Lower lobe of right lung (tissue), 2 donors: ENCODE results near the gene OVCA2. TPM values are rescaled to one million over a fixed set of nuclear protein-coding genes. Genes with fewer than 3 reads are reported as not detected.

Experiments used
- ATAC-seq, 2 donors: fragments of 200-7000 bp; cut with Tn5 transposase; one replicate each; pipeline ENCODE4 v1.9.1; 2020 to 2022; ENCODE audit warnings: mild to moderate bottlenecking in 2 of 2, moderate library complexity in 2 of 2
- DNase-seq: peaks from one replicate; pipeline ENCODE4 v3.0.0-alpha.2; 2020
- H3K27ac ChIP-seq: fragments of 200-600 bp; one replicate; pipeline ENCODE4 v1.8.0; 2022
- H3K27me3 ChIP-seq: fragments of 200-600 bp; one replicate; pipeline ENCODE4 v1.8.0; 2022; ENCODE audit warnings: low read depth
- H3K36me3 ChIP-seq: fragments of 200-600 bp; one replicate; pipeline ENCODE4 v1.8.0; 2022; ENCODE audit warnings: mild to moderate bottlenecking
- H3K4me1 ChIP-seq: fragments of 200-600 bp; one replicate; pipeline ENCODE4 v1.8.0; 2022
- H3K4me3 ChIP-seq: fragments of 200-600 bp; one replicate; pipeline ENCODE4 v1.8.0; 2022; ENCODE audit warnings: mild to moderate bottlenecking
- H3K9me3 ChIP-seq: fragments of 200-600 bp; one replicate; pipeline ENCODE4 v1.8.0; 2022
- intact Hi-C: fragments of 100-400 bp; cut with DNase I; formaldehyde crosslinking; loops from one replicate; pipeline ENCODE4 v1.11.0; 2022
- total RNA-seq: library from RNA; stranded (reverse); fragmentation: NEBNext Ultra II Directional; extraction: Animal tissue kit (Norgen Biotek cat#: 25700); gene quantifications from one replicate; pipeline ENCODE4 v1.2.1, GENCODE V29; 2021
- TF ChIP-seq, protein P1 (sequence below): fragments of 200-600 bp; IDR thresholded peaks from one replicate; pipeline ENCODE4 v1.8.0; 2022; ENCODE audit warnings: antibody characterized with exemption, mild to moderate bottlenecking
- donor health status: DM: no; HTN: yes; CAD: no; lungs with severe emphysema.

Gene OVCA2
- total RNA-seq, 1 donor from 2014 or later: 20.3 TPM

DNA sequence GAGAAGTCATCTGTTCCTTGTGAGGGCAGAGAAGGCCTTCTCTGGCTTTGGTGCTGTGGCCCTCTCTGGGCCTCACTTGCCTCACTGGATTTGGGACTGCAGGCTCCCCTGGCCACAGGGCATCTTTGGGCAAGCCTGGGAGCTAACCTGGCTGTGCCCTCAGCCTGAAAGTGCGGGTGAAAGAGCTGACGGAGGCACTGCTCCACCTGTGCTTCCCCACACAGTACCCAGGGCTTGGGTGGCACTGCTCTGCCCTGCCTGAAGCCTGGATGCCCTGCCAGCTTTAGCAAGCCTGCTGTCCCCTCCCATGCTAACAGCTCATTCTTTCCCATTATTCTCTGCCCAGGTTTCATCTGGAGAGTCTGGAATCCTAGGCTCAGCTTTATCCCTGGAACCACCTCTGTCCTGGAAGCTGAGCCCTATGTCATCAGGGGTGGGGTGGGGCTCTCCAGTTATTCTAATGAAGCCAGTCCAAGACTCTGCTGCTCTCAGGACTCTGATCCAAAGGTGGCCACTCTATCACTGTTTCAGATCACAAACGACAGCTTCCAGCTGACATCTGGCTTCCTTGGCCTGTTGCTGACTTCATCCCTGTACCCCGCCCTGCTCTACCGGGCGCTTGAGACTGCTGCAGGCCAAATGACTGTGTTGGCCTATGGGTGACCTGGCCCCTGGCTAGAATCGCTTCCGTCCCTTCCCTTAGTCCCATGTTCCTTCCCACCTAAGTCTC, 42.4 kb downstream of the OVCA2 start:
- peak; percentile 48 for DNase-seq
- Histone ChIP-seq H3K27ac (peak overlapping the region; percentile 81), H3K9me3 (no peaks in the 10 kb centered on the region), H3K27me3 (no peaks in the 10 kb centered on the region), H3K36me3 (peaks cover 25% of the 10 kb centered on the region), H3K4me3 (no peak overlapping the region), H3K4me1 (peaks cover 73% of the 10 kb centered on the region)
- ATAC-seq: peak; percentile 12 to 33
- TF ChIP-seq, protein P1, sequence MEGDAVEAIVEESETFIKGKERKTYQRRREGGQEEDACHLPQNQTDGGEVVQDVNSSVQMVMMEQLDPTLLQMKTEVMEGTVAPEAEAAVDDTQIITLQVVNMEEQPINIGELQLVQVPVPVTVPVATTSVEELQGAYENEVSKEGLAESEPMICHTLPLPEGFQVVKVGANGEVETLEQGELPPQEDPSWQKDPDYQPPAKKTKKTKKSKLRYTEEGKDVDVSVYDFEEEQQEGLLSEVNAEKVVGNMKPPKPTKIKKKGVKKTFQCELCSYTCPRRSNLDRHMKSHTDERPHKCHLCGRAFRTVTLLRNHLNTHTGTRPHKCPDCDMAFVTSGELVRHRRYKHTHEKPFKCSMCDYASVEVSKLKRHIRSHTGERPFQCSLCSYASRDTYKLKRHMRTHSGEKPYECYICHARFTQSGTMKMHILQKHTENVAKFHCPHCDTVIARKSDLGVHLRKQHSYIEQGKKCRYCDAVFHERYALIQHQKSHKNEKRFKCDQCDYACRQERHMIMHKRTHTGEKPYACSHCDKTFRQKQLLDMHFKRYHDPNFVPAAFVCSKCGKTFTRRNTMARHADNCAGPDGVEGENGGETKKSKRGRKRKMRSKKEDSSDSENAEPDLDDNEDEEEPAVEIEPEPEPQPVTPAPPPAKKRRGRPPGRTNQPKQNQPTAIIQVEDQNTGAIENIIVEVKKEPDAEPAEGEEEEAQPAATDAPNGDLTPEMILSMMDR: no peak
- intact Hi-C loops: no loop called here

DNA sequence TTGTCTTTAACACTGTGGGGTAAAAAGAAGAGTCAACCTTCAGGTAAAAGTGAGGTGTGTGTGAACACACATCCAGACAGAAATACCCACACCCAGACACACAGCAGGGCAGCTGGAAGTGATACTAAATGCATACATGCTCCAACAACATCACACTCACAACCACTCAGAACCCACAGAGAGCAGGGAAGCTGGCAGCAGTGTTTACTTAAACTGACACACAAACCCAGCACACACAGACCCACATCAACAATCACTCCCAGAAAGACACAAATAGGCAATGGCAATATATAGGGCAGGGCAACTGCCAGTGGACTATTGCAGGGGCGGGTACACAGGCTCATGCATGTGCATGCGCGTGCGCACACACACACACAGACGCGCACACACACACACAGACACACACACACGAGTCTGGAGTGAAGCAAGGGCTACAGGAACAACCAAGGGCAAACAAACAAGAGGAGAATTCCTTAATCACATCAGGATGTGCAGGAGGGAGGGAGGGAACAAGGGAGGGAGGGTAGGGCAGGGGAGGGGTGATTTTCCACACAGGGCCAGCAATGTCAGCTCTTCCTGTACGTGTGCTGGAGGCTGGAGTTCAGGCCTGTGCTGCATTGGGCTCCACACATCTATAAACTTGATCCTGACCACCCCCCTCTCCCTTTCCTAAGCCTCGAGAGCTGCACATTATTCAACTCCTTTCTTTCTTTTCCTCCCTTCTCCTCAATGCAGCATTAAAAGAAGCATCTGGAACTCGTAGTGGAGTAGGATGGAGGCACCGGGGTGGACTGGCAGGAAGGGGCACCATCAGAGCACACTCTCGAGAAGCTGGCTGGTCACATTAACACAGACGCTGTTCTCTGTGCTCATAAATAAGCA, 43.2 kb downstream of the OVCA2 start:
- peak; percentile 57 for DNase-seq
- peak overlapping the region; percentile 81 for H3K27ac ChIP-seq
- no peaks in the 10 kb centered on the region for H3K27me3 ChIP-seq
- H3K36me3 ChIP-seq: peaks cover 17% of the 10 kb centered on the region
- H3K4me1 ChIP-seq: peaks cover 81% of the 10 kb centered on the region
- no peak overlapping the region for H3K4me3 ChIP-seq
- intact Hi-C loops: no loop called here
- TF ChIP-seq, protein P1: no peak
- no peaks in the 10 kb centered on the region for H3K9me3 ChIP-seq
- peak in 1 of 2 donors; percentile 22 for ATAC-seq

DNA sequence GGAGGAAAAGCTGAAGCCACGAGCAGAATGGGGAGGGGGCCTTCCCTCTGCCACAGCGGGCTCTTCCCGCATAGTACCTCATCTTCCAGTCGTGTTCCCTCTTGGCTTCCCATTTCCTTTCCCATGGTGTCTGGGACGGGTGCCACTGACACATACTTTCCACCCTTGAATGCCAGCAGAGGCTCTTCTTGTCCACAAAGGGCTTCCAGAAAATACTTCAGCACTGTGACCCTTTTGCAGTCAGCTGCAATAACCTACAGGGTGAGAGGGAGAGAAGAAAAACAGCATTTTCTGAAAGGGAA, 43.8 kb downstream of the OVCA2 start:
- TF ChIP-seq, protein P1: no peak
- H3K27ac ChIP-seq: peak overlapping the region; percentile 81
- intact Hi-C loops: no loop called here
- H3K4me3 ChIP-seq: no peak overlapping the region
- H3K36me3 ChIP-seq: peaks cover 11% of the 10 kb centered on the region
- peak; percentile 38 for DNase-seq
- H3K9me3 ChIP-seq: no peaks in the 10 kb centered on the region
- ATAC-seq: no peak
- peaks cover 87% of the 10 kb centered on the region for H3K4me1 ChIP-seq
- no peaks in the 10 kb centered on the region for H3K27me3 ChIP-seq

DNA sequence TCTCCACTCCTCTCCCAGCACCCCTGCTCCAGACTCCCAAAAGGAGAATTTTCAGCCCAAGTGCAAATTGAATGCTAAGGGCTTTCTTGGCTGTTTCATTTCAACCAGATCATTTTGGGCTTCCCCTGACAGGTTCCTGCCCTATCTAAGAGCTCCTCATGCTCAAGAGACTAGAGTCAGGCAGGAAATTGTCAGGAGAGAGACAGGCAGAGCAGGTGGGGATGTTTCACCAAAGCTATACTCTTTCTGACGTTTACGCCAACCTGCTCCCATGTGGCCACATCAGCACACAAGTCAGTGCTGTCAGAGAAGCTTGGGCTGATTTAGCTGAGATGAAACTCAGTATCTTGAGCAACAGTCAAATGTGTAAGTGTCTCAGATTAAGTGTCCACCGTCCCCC, 44.5 kb downstream of the OVCA2 start:
- no peak for DNase-seq
- no peak for ATAC-seq
- Histone ChIP-seq H3K4me1 (peaks cover 94% of the 10 kb centered on the region), H3K27me3 (no peaks in the 10 kb centered on the region), H3K9me3 (no peaks in the 10 kb centered on the region), H3K4me3 (no peak overlapping the region), H3K27ac (peak overlapping the region; percentile 81), H3K36me3 (peaks cover 4% of the 10 kb centered on the region)
- TF ChIP-seq, protein P1: no peak
- intact Hi-C loops: no loop called here

DNA sequence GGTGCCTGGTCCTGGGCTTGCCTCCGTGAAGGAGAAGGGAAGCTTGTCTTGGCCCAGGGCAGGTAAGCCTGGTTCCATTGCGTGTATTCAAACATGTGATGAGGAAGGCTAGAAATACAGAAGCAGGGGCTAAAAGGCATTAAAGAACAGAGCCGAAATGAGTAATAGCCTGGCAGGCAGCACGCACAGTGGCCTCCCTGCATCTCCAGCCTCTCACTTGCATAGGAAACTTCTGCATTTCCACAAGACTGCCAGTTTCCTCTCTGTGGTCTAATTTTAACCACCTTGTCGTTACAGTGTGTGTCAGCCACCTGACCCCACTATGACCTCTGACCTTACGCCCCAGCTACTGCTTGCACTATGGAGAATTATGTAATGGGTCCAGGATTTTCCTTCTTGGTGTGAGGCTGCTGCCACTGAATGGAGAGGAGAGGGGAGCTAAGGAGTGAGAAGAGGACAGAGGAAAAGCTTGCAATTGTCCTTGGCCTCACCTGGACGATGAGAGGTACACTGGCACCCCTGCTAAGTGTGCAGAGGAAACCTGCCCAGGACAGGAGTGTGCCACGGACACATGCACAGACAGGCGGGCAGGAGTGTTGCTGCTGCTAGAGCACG, 45.9 kb downstream of the OVCA2 start:
- intact Hi-C loops: no loop called here
- no peaks in the 10 kb centered on the region for H3K27me3 ChIP-seq
- ATAC-seq (peak; percentile 39 to 58), DNase-seq (peak; percentile 76)
- TF ChIP-seq, protein P1: no peak
- H3K27ac ChIP-seq: peak overlapping the region; percentile 44
- H3K36me3 ChIP-seq: no peaks in the 10 kb centered on the region
- no peak overlapping the region for H3K4me3 ChIP-seq
- H3K4me1 ChIP-seq: peaks cover 99% of the 10 kb centered on the region
- H3K9me3 ChIP-seq: no peaks in the 10 kb centered on the region
